ENCODE results near the gene CFAP97D2. TPM values are rescaled to one million over a fixed set of nuclear protein-coding genes. Genes with fewer than 3 reads are reported as not detected.
"Not testable (repeated sequence)": the region's sequence is repeated elsewhere in the genome, so short reads cannot be mapped to it uniquely, and the experiment has no call there.

CFAP97D2 gene
- polyA plus RNA-seq, 1 donor (not counting 4 experiments of a cell fraction or from before 2014, with no cell fraction given) = not detected

- H3K9me1 ChIP-seq (ENCODE audit: control insufficient read depth, extremely low read depth, insufficient read depth, low read length) = no peaks in the 10 kb centered on the region
- peak overlapping the region; percentile 64 to 81 (median 78) for H3K4me3 ChIP-seq (ENCODE audit: control insufficient read depth in 2 of 3, extremely low read depth in 1 of 3, insufficient read depth in 2 of 3, low read depth in 1 of 3, low read length in 3 of 3)
- TF ChIP-seq EZH2 (IDR thresholded peaks at IDR 0.05; ENCODE audit: low read length) = no peak
- TF ChIP-seq CTCF (optimal IDR thresholded peaks at IDR 0.05 in 1 of 3, IDR thresholded peaks at IDR 0.05 in 1 of 3, conservative IDR thresholded peaks at IDR 0.05 in 1 of 3; ENCODE audit: extremely low read depth in 1 of 3, insufficient read depth in 2 of 3, low read length in 3 of 3) = no peak
- H3K27me3 ChIP-seq (ENCODE audit: control insufficient read depth, extremely low read depth, insufficient read depth, low read length) = no peaks in the 10 kb centered on the region
- DNase-seq (ENCODE audit: low read depth, low spot score) = no peak
- peak overlapping the region; percentile 93 for H3K4me2 ChIP-seq (ENCODE audit: control insufficient read depth, extremely low read depth, insufficient read depth, low read depth, low read length)
- peaks cover 25% of the 10 kb centered on the region for H3K79me2 ChIP-seq (ENCODE audit: control insufficient read depth, insufficient read depth, low read length)
- no peaks in the 10 kb centered on the region for H3K9me3 ChIP-seq (ENCODE audit: control insufficient read depth, low read depth, low read length)
- dilution Hi-C loops (cut with MboI; ENCODE audit: extremely low pct_ligation_motif_present, low sequenced_read_pairs) = no loop called here
- FAIRE-seq = no peak
- H3K9ac ChIP-seq (ENCODE audit: control insufficient read depth, extremely low read depth, insufficient read depth, low read length) = peak overlapping the region; percentile 64
- no peaks in the 10 kb centered on the region for H3K36me3 ChIP-seq (ENCODE audit: control insufficient read depth in 2 of 2, extremely low read depth in 1 of 2, insufficient read depth in 2 of 2, low read length in 2 of 2)
- H4K20me1 ChIP-seq (ENCODE audit: control insufficient read depth, extremely low read depth, insufficient read depth, low read length) = no peaks in the 10 kb centered on the region
- H2AFZ ChIP-seq (ENCODE audit: control insufficient read depth, low read length) = peak overlapping the region; percentile 68
- peaks cover 13% of the 10 kb centered on the region for H3K4me1 ChIP-seq (ENCODE audit: control insufficient read depth, extremely low read depth, insufficient read depth, low read length)
- H3K27ac ChIP-seq (ENCODE audit: control insufficient read depth, insufficient read depth, low read length) = no peak overlapping the region
Measured at GRCh38 chr13:114131583-114132418, 47.3 kb upstream of the CFAP97D2 start.

- TF ChIP-seq EZH2 (IDR thresholded peaks at IDR 0.05; ENCODE audit: low read length) = no peak
- TF ChIP-seq CTCF (optimal IDR thresholded peaks at IDR 0.05 in 1 of 3, IDR thresholded peaks at IDR 0.05 in 1 of 3, conservative IDR thresholded peaks at IDR 0.05 in 1 of 3; ENCODE audit: extremely low read depth in 1 of 3, insufficient read depth in 2 of 3, low read length in 3 of 3) = no peak
- Histone ChIP-seq H3K27me3 (ENCODE audit: control insufficient read depth, extremely low read depth, insufficient read depth, low read length) (no peaks in the 10 kb centered on the region), H3K9ac (ENCODE audit: control insufficient read depth, extremely low read depth, insufficient read depth, low read length) (peak within 1 kb of the TSS; percentile 64)
Measured at GRCh38 chr13:114132419-114133121, 46.5 kb upstream of the CFAP97D2 start, which contains the start of gene RASA3. TSS of gene RASA3 (minus strand) at chr13:114132623. CDS start at chr13:114132489, 134 bp downstream.

GRCh38 chr13:114133126-114133525, 45.9 kb upstream of the CFAP97D2 start:
- FAIRE-seq; H3K4me3 ChIP-seq (ENCODE audit: control insufficient read depth in 2 of 3, extremely low read depth in 1 of 3, insufficient read depth in 2 of 3, low read depth in 1 of 3, low read length in 3 of 3); H4K20me1 ChIP-seq (ENCODE audit: control insufficient read depth, extremely low read depth, insufficient read depth, low read length); H3K27ac ChIP-seq (ENCODE audit: control insufficient read depth, insufficient read depth, low read length); H2AFZ ChIP-seq (ENCODE audit: control insufficient read depth, low read length); H3K9me1 ChIP-seq (ENCODE audit: control insufficient read depth, extremely low read depth, insufficient read depth, low read length); H3K9ac ChIP-seq (ENCODE audit: control insufficient read depth, extremely low read depth, insufficient read depth, low read length); H3K9me3 ChIP-seq (ENCODE audit: control insufficient read depth, low read depth, low read length); H3K27me3 ChIP-seq (ENCODE audit: control insufficient read depth, extremely low read depth, insufficient read depth, low read length); dilution Hi-C loops (cut with MboI; ENCODE audit: extremely low pct_ligation_motif_present, low sequenced_read_pairs); H3K36me3 ChIP-seq (ENCODE audit: control insufficient read depth in 2 of 2, extremely low read depth in 1 of 2, insufficient read depth in 2 of 2, low read length in 2 of 2); H3K4me2 ChIP-seq (ENCODE audit: control insufficient read depth, extremely low read depth, insufficient read depth, low read depth, low read length); DNase-seq (ENCODE audit: low read depth, low spot score): not testable (repeated sequence)
- Histone ChIP-seq H3K79me2 (ENCODE audit: control insufficient read depth, insufficient read depth, low read length) (peaks cover 17% of the 10 kb centered on the region), H3K4me1 (ENCODE audit: control insufficient read depth, extremely low read depth, insufficient read depth, low read length) (peaks cover 13% of the 10 kb centered on the region)

More at GRCh38 chr13:114132419-114133121, 46.5 kb upstream of the CFAP97D2 start, which contains the start of gene RASA3:
- Histone ChIP-seq H4K20me1 (ENCODE audit: control insufficient read depth, extremely low read depth, insufficient read depth, low read length) (no peaks in the 10 kb centered on the region), H3K4me2 (ENCODE audit: control insufficient read depth, extremely low read depth, insufficient read depth, low read depth, low read length) (peak within 1 kb of the TSS; percentile 93), H3K9me1 (ENCODE audit: control insufficient read depth, extremely low read depth, insufficient read depth, low read length) (no peaks in the 10 kb centered on the region), H3K4me3 (ENCODE audit: control insufficient read depth in 2 of 3, extremely low read depth in 1 of 3, insufficient read depth in 2 of 3, low read depth in 1 of 3, low read length in 3 of 3) (peak within 1 kb of the TSS; percentile 64 to 81 (median 78)), H2AFZ (ENCODE audit: control insufficient read depth, low read length) (peak within 1 kb of the TSS; percentile 68), H3K27ac (ENCODE audit: control insufficient read depth, insufficient read depth, low read length) (no peak within 1 kb of the TSS), H3K9me3 (ENCODE audit: control insufficient read depth, low read depth, low read length) (no peaks in the 10 kb centered on the region), H3K36me3 (ENCODE audit: control insufficient read depth in 2 of 2, extremely low read depth in 1 of 2, insufficient read depth in 2 of 2, low read length in 2 of 2) (no peaks in the 10 kb centered on the region), H3K4me1 (ENCODE audit: control insufficient read depth, extremely low read depth, insufficient read depth, low read length) (peaks cover 13% of the 10 kb centered on the region), H3K79me2 (ENCODE audit: control insufficient read depth, insufficient read depth, low read length) (peaks cover 19% of the 10 kb centered on the region)
- FAIRE-seq (no peak), DNase-seq (ENCODE audit: low read depth, low spot score) (no peak)
- dilution Hi-C loops (cut with MboI; ENCODE audit: extremely low pct_ligation_motif_present, low sequenced_read_pairs) = no loop called here

Data from keratinocyte (primary cell).